Mesenchymal stem cell (in vitro differentiated cells and primary cell): Measurements from ENCODE around the gene KIAA1217.

Source experiments
- DNase-seq: peaks from one replicate; pipeline ENCODE4 v3.0.0-alpha.2; 2013
- H2AFZ ChIP-seq: one replicate; pipeline ENCODE4 v1.6.1; 2013; ENCODE audit warnings: low read depth, mild to moderate bottlenecking, control low read depth, inconsistent platforms, low read length, moderate library complexity
- H2AK5ac ChIP-seq: 2 replicates; pipeline ENCODE4 v1.6.1; 2013; ENCODE audit warnings: low read length, moderate library complexity, mild to moderate bottlenecking, inconsistent platforms; ENCODE audit not compliant: severe bottlenecking
- H2BK120ac ChIP-seq: one replicate; pipeline ENCODE4 v1.6.1; 2013; ENCODE audit warnings: low read depth, mild to moderate bottlenecking, inconsistent platforms, low read length, moderate library complexity
- H2BK12ac ChIP-seq, 2 experiments: one replicate each; pipeline ENCODE4 v1.6.1; 2013; ENCODE audit warnings: inconsistent platforms in 2 of 2, low read length in 2 of 2, mild to moderate bottlenecking in 2 of 2, moderate library complexity in 2 of 2, control low read depth in 1 of 2
- H2BK15ac ChIP-seq: one replicate; pipeline ENCODE4 v1.6.1; 2013; ENCODE audit warnings: mild to moderate bottlenecking, low read depth, inconsistent platforms; ENCODE audit not compliant: poor library complexity, severe bottlenecking
- H2BK5ac ChIP-seq: 2 replicates; pipeline ENCODE4 v1.6.1; 2013; ENCODE audit warnings: low read depth, mild to moderate bottlenecking, low read length, control low read depth, inconsistent platforms; ENCODE audit not compliant: poor library complexity, severe bottlenecking
- H3K14ac ChIP-seq, 2 experiments: one replicate each; pipeline ENCODE4 v1.6.1; 2013; ENCODE audit warnings: inconsistent platforms in 2 of 2, low read length in 2 of 2, control low read depth in 1 of 2, mild to moderate bottlenecking in 1 of 2, moderate library complexity in 1 of 2
- H3K18ac ChIP-seq, 2 experiments: one replicate each; pipeline ENCODE4 v1.6.1; 2013; ENCODE audit warnings: inconsistent platforms in 2 of 2, low read length in 2 of 2, control low read depth in 1 of 2, low read depth in 1 of 2, mild to moderate bottlenecking in 1 of 2
- H3K23ac ChIP-seq, 2 experiments: one replicate each; pipeline ENCODE4 v1.6.1; 2013; ENCODE audit warnings: inconsistent platforms in 2 of 2, low read length in 2 of 2, mild to moderate bottlenecking in 2 of 2, moderate library complexity in 2 of 2, control low read depth in 1 of 2
- H3K27ac ChIP-seq: 2 replicates; pipeline ENCODE4 v1.5.1; 2013; ENCODE audit warnings: mild to moderate bottlenecking, moderate library complexity, low read length, control low read depth, inconsistent platforms; ENCODE audit not compliant: poor library complexity, severe bottlenecking
- H3K27me3 ChIP-seq, 2 experiments: 2 replicates each; pipeline versions ENCODE4 v1.6.1 to v1.7.0; 2013; ENCODE audit warnings: low read length in 2 of 2, mild to moderate bottlenecking in 2 of 2, moderate library complexity in 2 of 2, control low read depth in 1 of 2, inconsistent platforms in 1 of 2; ENCODE audit not compliant: control insufficient read depth in 1 of 2, insufficient read depth in 1 of 2
- H3K36me3 ChIP-seq, 2 experiments: 2 replicates each; pipeline versions ENCODE4 v1.6.1 to v1.7.0; 2013; ENCODE audit warnings: low read length in 2 of 2, control low read depth in 1 of 2, inconsistent platforms in 1 of 2, low read depth in 1 of 2, mild to moderate bottlenecking in 1 of 2; ENCODE audit not compliant: insufficient read depth in 2 of 2, control insufficient read depth in 1 of 2
- H3K4ac ChIP-seq, 2 experiments: one replicate each; pipeline ENCODE4 v1.6.1; 2013; ENCODE audit warnings: inconsistent platforms in 2 of 2, low read length in 2 of 2, mild to moderate bottlenecking in 2 of 2, moderate library complexity in 2 of 2, control low read depth in 1 of 2, low read depth in 1 of 2
- H3K4me1 ChIP-seq: 2 replicates; pipeline ENCODE4 v1.6.1; 2013; ENCODE audit warnings: low read depth, low read length, control low read depth; ENCODE audit not compliant: control insufficient read depth, insufficient read depth
- H3K4me2 ChIP-seq: 2 replicates; pipeline ENCODE4 v1.6.1; 2013; ENCODE audit warnings: low read length, mild to moderate bottlenecking, inconsistent platforms; ENCODE audit not compliant: poor library complexity, severe bottlenecking
- H3K4me3 ChIP-seq, 2 experiments: 2 replicates each; pipeline versions ENCODE4 v1.5.1 to v1.7.0; 2013; ENCODE audit warnings: low read length in 2 of 2, mild to moderate bottlenecking in 2 of 2, control low read depth in 1 of 2, low read depth in 1 of 2; ENCODE audit not compliant: insufficient read depth in 1 of 2
- H3K79me1 ChIP-seq: replicated peaks from 2 replicates; pipeline ENCODE4 v1.6.1; 2013; ENCODE audit warnings: mild to moderate bottlenecking, control low read depth, low read length, inconsistent platforms; ENCODE audit not compliant: poor library complexity, severe bottlenecking
- H3K9ac ChIP-seq: 2 replicates; pipeline ENCODE4 v1.7.0; 2013; ENCODE audit warnings: mild to moderate bottlenecking, low read length, moderate library complexity
- H3K9me3 ChIP-seq: 2 replicates; pipeline ENCODE4 v1.7.0; 2013; ENCODE audit warnings: mild to moderate bottlenecking, low read length; ENCODE audit not compliant: control insufficient read depth
- H4K8ac ChIP-seq: one replicate; pipeline ENCODE4 v1.6.1; 2013; ENCODE audit warnings: inconsistent platforms, mild to moderate bottlenecking, low read length, moderate library complexity
- H4K91ac ChIP-seq: one replicate; pipeline ENCODE4 v1.6.1; 2013; ENCODE audit warnings: mild to moderate bottlenecking, low read length, inconsistent platforms
- WGBS: methylation state at CpG from one replicate; pipeline ENCODE4 v1.1.7; 2013; ENCODE audit warnings: mixed read lengths; 5-methylcytosine and 5-hydroxymethylcytosine counted together

KIAA1217 gene

DNA sequence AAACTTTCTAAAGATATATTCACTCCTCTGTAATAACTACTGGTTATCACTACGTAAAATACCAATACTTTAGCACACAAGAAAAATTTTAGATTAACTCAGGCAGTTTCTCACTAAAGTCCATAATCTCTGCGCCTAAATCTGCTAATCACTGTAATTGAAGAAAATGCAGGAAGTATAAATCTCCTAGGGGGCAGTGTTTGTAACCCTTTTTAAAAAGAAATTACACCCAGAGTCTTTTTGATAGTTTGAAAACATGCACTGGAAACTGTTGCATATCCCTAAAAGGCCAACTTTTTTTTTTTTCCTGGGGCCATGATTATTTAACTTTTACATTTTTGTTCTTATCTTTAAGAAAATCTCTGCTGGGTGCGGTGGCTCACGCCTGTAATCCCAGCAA lies 209.6 kb downstream of the KIAA1217 start:
- H3K4me2 ChIP-seq = no peak overlapping the region
- H2AFZ ChIP-seq = no peak overlapping the region
- peaks cover 2% of the 10 kb centered on the region for H3K4me1 ChIP-seq
- peaks cover 0 to 3% of the 10 kb centered on the region in 2 experiments for H3K27me3 ChIP-seq
- WGBS = 96% methylated on average over 3 of the region's 4 CpGs
- no peaks in the 10 kb centered on the region for H3K36me3 ChIP-seq
- no peak overlapping the region for H2BK15ac ChIP-seq
- no peak overlapping the region for H3K4ac ChIP-seq
- H4K8ac ChIP-seq = no peak overlapping the region
- H4K91ac ChIP-seq = no peak overlapping the region
- H2BK12ac ChIP-seq = no peak overlapping the region
- H3K4me3 ChIP-seq = no peak overlapping the region
- H3K18ac ChIP-seq = no peak overlapping the region
- peaks cover 1% of the 10 kb centered on the region for H3K9me3 ChIP-seq
- no peak overlapping the region for H3K23ac ChIP-seq
- H2AK5ac ChIP-seq = no peak overlapping the region
- no peak overlapping the region for H2BK5ac ChIP-seq
- DNase-seq = no peak
- H3K79me1 ChIP-seq = no peaks in the 10 kb centered on the region
- H2BK120ac ChIP-seq = no peak overlapping the region
- H3K9ac ChIP-seq = no peak overlapping the region
- H3K14ac ChIP-seq = no peak overlapping the region
- no peak overlapping the region for H3K27ac ChIP-seq

DNA sequence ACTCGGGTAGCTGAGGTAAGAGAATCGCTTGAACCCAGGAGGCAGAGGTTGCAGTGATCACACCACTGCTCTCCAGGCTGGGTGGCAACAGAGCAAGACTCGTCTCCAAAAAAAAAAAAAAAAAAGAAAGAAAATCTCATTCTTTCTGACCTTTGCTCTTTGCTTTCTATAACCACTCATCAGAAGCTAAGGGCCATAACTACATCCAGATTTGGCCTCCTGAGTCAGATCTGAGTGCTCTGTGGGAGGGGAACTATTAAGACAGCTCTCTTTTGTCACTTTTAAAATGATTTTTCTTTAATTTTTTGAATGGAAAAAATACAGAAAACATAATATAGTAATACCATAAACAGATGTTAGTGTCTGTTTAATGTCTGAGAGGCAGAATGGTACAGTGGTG lies 210.1 kb downstream of the KIAA1217 start:
- Histone ChIP-seq H2BK15ac (no peak overlapping the region), H3K27ac (no peak overlapping the region)
- WGBS = 93% methylated on average over 2 of the region's 3 CpGs

DNA sequence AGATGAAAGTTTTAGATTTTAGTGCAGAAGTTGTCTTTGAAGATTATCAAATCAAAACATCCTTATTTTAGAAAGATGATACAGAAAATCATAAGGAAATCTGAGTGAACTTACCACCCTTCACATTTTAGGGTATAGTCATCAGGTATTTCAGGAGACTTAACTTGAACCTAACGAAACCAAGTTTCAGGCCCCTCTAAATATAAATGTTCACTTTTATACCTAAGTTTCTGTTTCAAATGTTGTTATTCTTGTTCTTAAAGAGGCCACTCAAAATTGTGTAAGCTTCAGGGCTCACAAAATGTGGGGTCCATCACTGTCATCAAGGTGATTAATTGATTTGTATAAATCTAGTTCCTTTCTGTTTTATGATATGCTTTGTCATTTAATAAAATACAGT lies 216.2 kb downstream of the KIAA1217 start:
- Histone ChIP-seq H3K9ac (no peak overlapping the region), H2AK5ac (no peak overlapping the region), H3K4ac (no peak overlapping the region), H3K4me3 (no peak overlapping the region), H3K18ac (no peak overlapping the region), H3K4me2 (no peak overlapping the region), H3K27ac (no peak overlapping the region), H3K36me3 (no peaks in the 10 kb centered on the region), H2AFZ (no peak overlapping the region), H2BK120ac (no peak overlapping the region), H2BK15ac (no peak overlapping the region), H3K9me3 (no peaks in the 10 kb centered on the region), H3K4me1 (no peaks in the 10 kb centered on the region), H3K27me3 (no peaks in the 10 kb centered on the region), H4K8ac (no peak overlapping the region), H3K79me1 (no peaks in the 10 kb centered on the region), H2BK5ac (no peak overlapping the region), H3K14ac (no peak overlapping the region), H4K91ac (no peak overlapping the region), H3K23ac (no peak overlapping the region), H2BK12ac (no peak overlapping the region)
- WGBS = 86% methylated on average over 1 of the region's 1 CpG
- no peak for DNase-seq

More for the DNA sequence above, 210.1 kb downstream of the KIAA1217 start:
- Histone ChIP-seq H3K27me3 (peaks cover 0 to 3% of the 10 kb centered on the region in 2 experiments), H3K4me3 (no peak overlapping the region), H3K4ac (no peak overlapping the region), H3K4me2 (no peak overlapping the region), H2BK12ac (no peak overlapping the region), H3K18ac (no peak overlapping the region), H3K36me3 (no peaks in the 10 kb centered on the region), H2AFZ (no peak overlapping the region), H3K79me1 (no peaks in the 10 kb centered on the region), H2BK5ac (no peak overlapping the region), H3K14ac (no peak overlapping the region), H3K4me1 (peaks cover 2% of the 10 kb centered on the region), H4K91ac (no peak overlapping the region), H3K23ac (no peak overlapping the region), H3K9ac (peak overlapping the region; percentile 11), H3K9me3 (no peaks in the 10 kb centered on the region), H4K8ac (no peak overlapping the region), H2BK120ac (no peak overlapping the region), H2AK5ac (no peak overlapping the region)
- no peak for DNase-seq

DNA sequence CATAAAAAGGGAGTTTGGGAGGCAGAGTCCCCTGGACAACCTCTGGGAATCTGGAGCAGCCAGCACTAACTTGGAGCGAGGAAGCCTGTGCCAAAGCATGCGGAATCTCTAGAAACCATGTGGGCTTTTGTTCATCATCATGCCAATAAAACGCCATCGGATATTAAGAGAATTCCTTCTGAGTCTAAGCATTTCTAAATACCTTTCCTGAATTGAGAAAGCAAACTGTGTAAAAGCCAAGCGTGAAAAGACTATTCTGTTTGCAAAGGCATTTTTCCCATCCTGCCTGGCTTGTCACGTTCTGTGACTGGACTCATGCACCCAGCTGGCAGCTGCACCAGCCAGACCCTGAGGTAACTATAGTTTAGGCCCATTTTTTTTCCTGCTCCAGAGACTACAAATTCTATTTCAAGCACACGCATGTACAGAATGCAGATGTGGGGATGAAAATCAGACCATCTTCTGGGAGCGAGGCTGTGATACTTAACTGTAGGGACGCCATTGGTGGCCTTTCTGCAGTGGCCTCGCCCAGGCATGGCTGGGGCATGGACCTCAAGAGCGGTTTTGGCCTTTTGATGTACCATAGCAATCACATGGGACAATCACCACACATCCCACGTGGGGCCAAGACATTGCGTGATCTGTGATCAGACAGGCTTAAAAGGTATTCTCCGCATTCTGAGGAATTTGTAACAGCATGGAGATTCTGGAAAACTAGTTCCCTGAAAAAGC lies 218.9 kb downstream of the KIAA1217 start:
- no peak overlapping the region for H3K4me3 ChIP-seq
- H3K9ac ChIP-seq = peak overlapping the region; percentile 17
- H2BK12ac ChIP-seq = no peak overlapping the region
- peak overlapping the region; percentile 23 for H4K91ac ChIP-seq
- H3K9me3 ChIP-seq = no peaks in the 10 kb centered on the region
- peaks cover 1% of the 10 kb centered on the region for H3K4me1 ChIP-seq
- H3K27ac ChIP-seq = no peak overlapping the region
- H3K18ac ChIP-seq = no peak overlapping the region
- H2BK15ac ChIP-seq = no peak overlapping the region
- no peak overlapping the region for H3K4ac ChIP-seq
- no peak overlapping the region for H2BK5ac ChIP-seq
- H3K79me1 ChIP-seq = no peaks in the 10 kb centered on the region
- no peak overlapping the region for H2AFZ ChIP-seq
- no peak overlapping the region for H2AK5ac ChIP-seq
- no peaks in the 10 kb centered on the region for H3K36me3 ChIP-seq
- no peak overlapping the region for H4K8ac ChIP-seq
- H3K4me2 ChIP-seq = no peak overlapping the region
- H2BK120ac ChIP-seq = no peak overlapping the region
- H3K14ac ChIP-seq = no peak overlapping the region
- no peak for DNase-seq
- no peaks in the 10 kb centered on the region for H3K27me3 ChIP-seq
- no peak overlapping the region for H3K23ac ChIP-seq
- 95% methylated on average over 14 of the region's 14 CpGs for WGBS
